ENCODE results near the gene IL31RA. TPM values are rescaled to one million over a fixed set of nuclear protein-coding genes. Genes with fewer than 3 reads are reported as not detected.
"Not testable (repeated sequence)": the region's sequence is repeated elsewhere in the genome, so short reads cannot be mapped to it uniquely, and the experiment has no call there.

IL31RA gene
- total and polyA plus RNA-seq, 2 experiments from 2014 or later, result not detected

GRCh38 chr5:55935371-55935770, 84.2 kb downstream of the IL31RA start:
- no peak for DNase-seq (ENCODE audit: low read depth in 1 of 2, low spot score in 1 of 2)
- no peak overlapping the region for H3K27ac ChIP-seq
- H3K4me3 ChIP-seq, result no peak overlapping the region
- H3K36me3 ChIP-seq, result peaks cover 19% of the 10 kb centered on the region
- no peaks in the 10 kb centered on the region for H3K27me3 ChIP-seq
- no peak for TF ChIP-seq CTCF (IDR thresholded peaks at IDR 0.05; ENCODE audit: low read depth, low read length)
- no peaks in the 10 kb centered on the region for H3K9me3 ChIP-seq (ENCODE audit: low read depth)
- H3K4me1 ChIP-seq (ENCODE audit: low read depth), result no peaks in the 10 kb centered on the region

- H3K27ac ChIP-seq, result no peak overlapping the region
- H3K36me3 ChIP-seq, result peaks cover 27% of the 10 kb centered on the region
- TF ChIP-seq CTCF (IDR thresholded peaks at IDR 0.05; ENCODE audit: low read depth, low read length), result peak; percentile 93
- H3K27me3 ChIP-seq, result no peaks in the 10 kb centered on the region
- H3K4me1 ChIP-seq (ENCODE audit: low read depth), result no peaks in the 10 kb centered on the region
- H3K9me3 ChIP-seq (ENCODE audit: low read depth), result no peaks in the 10 kb centered on the region
- peak; percentile 86 to 90 for DNase-seq (ENCODE audit: low read depth in 1 of 2, low spot score in 1 of 2)
- no peak overlapping the region for H3K4me3 ChIP-seq
Observed at GRCh38 chr5:55936100-55936693, 85.0 kb downstream of the IL31RA start.

- DNase-seq (ENCODE audit: low read depth in 1 of 2, low spot score in 1 of 2); H3K27ac ChIP-seq; H3K27me3 ChIP-seq; H3K4me3 ChIP-seq; H3K4me1 ChIP-seq (ENCODE audit: low read depth); H3K9me3 ChIP-seq (ENCODE audit: low read depth): not testable (repeated sequence)
- peaks cover 37% of the 10 kb centered on the region for H3K36me3 ChIP-seq
Observed at GRCh38 chr5:55937598-55937997, 86.4 kb downstream of the IL31RA start.

- H3K36me3 ChIP-seq, result peaks cover 45% of the 10 kb centered on the region
Observed at GRCh38 chr5:55941154-55941553, 90.0 kb downstream of the IL31RA start.

GRCh38 chr5:55959208-55959607, 108.1 kb downstream of the IL31RA start:
- no peak overlapping the region for H3K27ac ChIP-seq
- no peak for TF ChIP-seq CTCF (IDR thresholded peaks at IDR 0.05; ENCODE audit: low read depth, low read length)
- no peaks in the 10 kb centered on the region for H3K4me1 ChIP-seq (ENCODE audit: low read depth)
- no peak overlapping the region for H3K4me3 ChIP-seq
- no peaks in the 10 kb centered on the region for H3K9me3 ChIP-seq (ENCODE audit: low read depth)
- peaks cover 75% of the 10 kb centered on the region for H3K36me3 ChIP-seq
- no peak for DNase-seq (ENCODE audit: low read depth in 1 of 2, low spot score in 1 of 2)
- H3K27me3 ChIP-seq, result no peaks in the 10 kb centered on the region

More at GRCh38 chr5:55941154-55941553, 90.0 kb downstream of the IL31RA start:
- H3K4me1 ChIP-seq (ENCODE audit: low read depth); H3K27ac ChIP-seq; H3K9me3 ChIP-seq (ENCODE audit: low read depth); H3K4me3 ChIP-seq; H3K27me3 ChIP-seq; DNase-seq (ENCODE audit: low read depth in 1 of 2, low spot score in 1 of 2): not testable (repeated sequence)

- TF ChIP-seq CTCF (IDR thresholded peaks at IDR 0.05; ENCODE audit: low read depth, low read length), result no peak
- H3K36me3 ChIP-seq, result peaks cover 62% of the 10 kb centered on the region
- no peak for DNase-seq (ENCODE audit: low read depth in 1 of 2, low spot score in 1 of 2)
- no peaks in the 10 kb centered on the region for H3K4me1 ChIP-seq (ENCODE audit: low read depth)
- H3K4me3 ChIP-seq, result no peak overlapping the region
- H3K27ac ChIP-seq, result no peak overlapping the region
- H3K9me3 ChIP-seq (ENCODE audit: low read depth), result no peaks in the 10 kb centered on the region
- H3K27me3 ChIP-seq, result no peaks in the 10 kb centered on the region
Observed at GRCh38 chr5:55960779-55961178, 109.6 kb downstream of the IL31RA start.
